ENCODE data around the gene A2M. TPM values are rescaled to one million over a fixed set of nuclear protein-coding genes. Genes with fewer than 3 reads are reported as not detected.

Gene A2M
- total RNA-seq, 1 donor from 2014 or later = 4.2 TPM

DNA sequence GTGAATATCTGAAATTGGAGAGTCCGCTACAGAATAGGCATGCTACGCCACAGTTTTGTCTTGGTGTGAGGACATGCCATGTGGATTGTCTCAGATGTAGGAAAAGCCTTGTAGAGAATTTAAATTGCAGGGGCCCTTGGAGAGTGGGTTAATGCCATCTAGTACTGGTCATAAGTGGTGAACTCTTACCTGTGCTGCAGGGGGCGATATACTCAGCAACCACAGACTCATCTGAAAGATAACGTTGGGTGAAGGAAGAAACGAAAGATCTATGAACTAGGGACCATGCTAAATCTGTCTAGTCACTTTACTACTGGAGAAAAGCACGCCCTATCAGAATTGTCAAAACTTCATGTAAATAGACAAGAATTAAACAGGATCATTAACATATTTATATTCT is 33.7 kb upstream of the A2M start:
- no peak overlapping the region for H3K27ac ChIP-seq (ENCODE audit: low read depth, low read length)
- H3K36me3 ChIP-seq (ENCODE audit: insufficient read depth, low read length) = no peaks in the 10 kb centered on the region
- H3K27me3 ChIP-seq (ENCODE audit: insufficient read depth, low read length) = no peaks in the 10 kb centered on the region
- no peak overlapping the region for H3K4me2 ChIP-seq (ENCODE audit: low read length)
- no peak overlapping the region for H2AFZ ChIP-seq (ENCODE audit: low read depth, low read length)
- no peaks in the 10 kb centered on the region for H3K79me2 ChIP-seq (ENCODE audit: insufficient read depth, low read length)
- no peaks in the 10 kb centered on the region for H3K9me3 ChIP-seq (ENCODE audit: insufficient read depth, low read depth, low read length)
- no peak overlapping the region for H3K4me3 ChIP-seq (ENCODE audit: insufficient read depth, low read depth, low read length)
- no peaks in the 10 kb centered on the region for H4K20me1 ChIP-seq (ENCODE audit: insufficient read depth, low read length)
- Mint-ChIP-seq H3K27ac (ENCODE audit: unreplicated experiment) (no peak overlapping the region), H3K27me3 (ENCODE audit: low read depth, unreplicated experiment) (no peaks in the 10 kb centered on the region), H3K4me3 (ENCODE audit: unreplicated experiment) (no peak overlapping the region), H3K4me1 (ENCODE audit: low read depth, unreplicated experiment) (no peaks in the 10 kb centered on the region), H3K36me3 (ENCODE audit: low read depth, unreplicated experiment) (no peaks in the 10 kb centered on the region), H3K9me3 (ENCODE audit: unreplicated experiment) (peaks cover 5% of the 10 kb centered on the region)
- DNase-seq (ENCODE audit: low read depth) (no peak), FAIRE-seq (no peak)
- TF ChIP-seq EZH2 (IDR thresholded peaks at IDR 0.05; ENCODE audit: insufficient read depth, low read length) (no peak), CTCF (IDR thresholded peaks at IDR 0.05; ENCODE audit: insufficient read depth, low read depth, low read length) (no peak)
- H3K4me1 ChIP-seq (ENCODE audit: insufficient read depth, low read length) = no peaks in the 10 kb centered on the region
- H3K9ac ChIP-seq (ENCODE audit: low read length) = no peak overlapping the region

- Mint-ChIP-seq H3K27ac (ENCODE audit: unreplicated experiment) (no peak overlapping the region), H3K4me3 (ENCODE audit: unreplicated experiment) (no peak overlapping the region), H3K27me3 (ENCODE audit: low read depth, unreplicated experiment) (no peaks in the 10 kb centered on the region), H3K4me1 (ENCODE audit: low read depth, unreplicated experiment) (no peaks in the 10 kb centered on the region), H3K9me3 (ENCODE audit: unreplicated experiment) (peaks cover 8% of the 10 kb centered on the region), H3K36me3 (ENCODE audit: low read depth, unreplicated experiment) (no peaks in the 10 kb centered on the region)
- TF ChIP-seq CTCF (IDR thresholded peaks at IDR 0.05; ENCODE audit: insufficient read depth, low read depth, low read length) (no peak), EZH2 (IDR thresholded peaks at IDR 0.05; ENCODE audit: insufficient read depth, low read length) (no peak)
- H4K20me1 ChIP-seq (ENCODE audit: insufficient read depth, low read length) = no peaks in the 10 kb centered on the region
- H3K4me1 ChIP-seq (ENCODE audit: insufficient read depth, low read length) = no peaks in the 10 kb centered on the region
- no peak overlapping the region for H2AFZ ChIP-seq (ENCODE audit: low read depth, low read length)
- H3K27me3 ChIP-seq (ENCODE audit: insufficient read depth, low read length) = no peaks in the 10 kb centered on the region
- FAIRE-seq = no peak
- no peaks in the 10 kb centered on the region for H3K36me3 ChIP-seq (ENCODE audit: insufficient read depth, low read length)
- no peak overlapping the region for H3K4me3 ChIP-seq (ENCODE audit: insufficient read depth, low read depth, low read length)
- no peak overlapping the region for H3K27ac ChIP-seq (ENCODE audit: low read depth, low read length)
- no peak for DNase-seq (ENCODE audit: low read depth)
- H3K9ac ChIP-seq (ENCODE audit: low read length) = no peak overlapping the region
- no peaks in the 10 kb centered on the region for H3K9me3 ChIP-seq (ENCODE audit: insufficient read depth, low read depth, low read length)
- no peaks in the 10 kb centered on the region for H3K79me2 ChIP-seq (ENCODE audit: insufficient read depth, low read length)
- no peak overlapping the region for H3K4me2 ChIP-seq (ENCODE audit: low read length)
Observed at GRCh38 chr12:9148926-9149325, 33.2 kb upstream of the A2M start.

- no peaks in the 10 kb centered on the region for H3K4me1 Mint-ChIP-seq (ENCODE audit: low read depth, unreplicated experiment)
- Histone ChIP-seq H3K4me2 (ENCODE audit: low read length) (no peak overlapping the region), H4K20me1 (ENCODE audit: insufficient read depth, low read length) (no peaks in the 10 kb centered on the region), H3K27ac (ENCODE audit: low read depth, low read length) (no peak overlapping the region), H3K4me1 (ENCODE audit: insufficient read depth, low read length) (no peaks in the 10 kb centered on the region), H3K9ac (ENCODE audit: low read length) (no peak overlapping the region), H3K27me3 (ENCODE audit: insufficient read depth, low read length) (no peaks in the 10 kb centered on the region), H3K36me3 (ENCODE audit: insufficient read depth, low read length) (no peaks in the 10 kb centered on the region), H3K9me3 (ENCODE audit: insufficient read depth, low read depth, low read length) (no peaks in the 10 kb centered on the region), H3K4me3 (ENCODE audit: insufficient read depth, low read depth, low read length) (no peak overlapping the region), H2AFZ (ENCODE audit: low read depth, low read length) (no peak overlapping the region), H3K79me2 (ENCODE audit: insufficient read depth, low read length) (no peaks in the 10 kb centered on the region)
- no peaks in the 10 kb centered on the region for H3K27me3 Mint-ChIP-seq (ENCODE audit: low read depth, unreplicated experiment)
- FAIRE-seq (no peak), DNase-seq (ENCODE audit: low read depth) (no peak)
- peaks cover 13% of the 10 kb centered on the region for H3K9me3 Mint-ChIP-seq (ENCODE audit: unreplicated experiment)
- H3K27ac Mint-ChIP-seq (ENCODE audit: unreplicated experiment) = no peak overlapping the region
- H3K36me3 Mint-ChIP-seq (ENCODE audit: low read depth, unreplicated experiment) = no peaks in the 10 kb centered on the region
- TF ChIP-seq CTCF (IDR thresholded peaks at IDR 0.05; ENCODE audit: insufficient read depth, low read depth, low read length) = no peak
- no peak for TF ChIP-seq EZH2 (IDR thresholded peaks at IDR 0.05; ENCODE audit: insufficient read depth, low read length)
- no peak overlapping the region for H3K4me3 Mint-ChIP-seq (ENCODE audit: unreplicated experiment)
Observed at GRCh38 chr12:9147461-9147860, 31.7 kb upstream of the A2M start.
